Cardiac fibroblast (primary cell): ENCODE data around the gene NHSL2.

Experiments
- DNase-seq, 2 donors: peaks; one replicate each; pipeline versions ENCODE4 v3.0.0 to v3.0.0-alpha.2; 2010; ENCODE audit warnings: low read depth in 2 of 2
- H3K4me3 ChIP-seq, 2 donors: replicated peaks in 1 of 2; 1 replicate in 1 of 2; 2 replicates in 1 of 2; pipeline ENCODE4 v1.5.1; 2011; ENCODE audit warnings: low read depth in 2 of 2, low read length in 2 of 2, mild to moderate bottlenecking in 2 of 2, moderate library complexity in 1 of 2
- TF ChIP-seq, protein P1 (sequence below): IDR thresholded peaks from one replicate; pipeline ENCODE4 v1.5.1; 2011; ENCODE audit warnings: low read depth, mild to moderate bottlenecking, low read length, inconsistent platforms

NHSL2 gene

DNA sequence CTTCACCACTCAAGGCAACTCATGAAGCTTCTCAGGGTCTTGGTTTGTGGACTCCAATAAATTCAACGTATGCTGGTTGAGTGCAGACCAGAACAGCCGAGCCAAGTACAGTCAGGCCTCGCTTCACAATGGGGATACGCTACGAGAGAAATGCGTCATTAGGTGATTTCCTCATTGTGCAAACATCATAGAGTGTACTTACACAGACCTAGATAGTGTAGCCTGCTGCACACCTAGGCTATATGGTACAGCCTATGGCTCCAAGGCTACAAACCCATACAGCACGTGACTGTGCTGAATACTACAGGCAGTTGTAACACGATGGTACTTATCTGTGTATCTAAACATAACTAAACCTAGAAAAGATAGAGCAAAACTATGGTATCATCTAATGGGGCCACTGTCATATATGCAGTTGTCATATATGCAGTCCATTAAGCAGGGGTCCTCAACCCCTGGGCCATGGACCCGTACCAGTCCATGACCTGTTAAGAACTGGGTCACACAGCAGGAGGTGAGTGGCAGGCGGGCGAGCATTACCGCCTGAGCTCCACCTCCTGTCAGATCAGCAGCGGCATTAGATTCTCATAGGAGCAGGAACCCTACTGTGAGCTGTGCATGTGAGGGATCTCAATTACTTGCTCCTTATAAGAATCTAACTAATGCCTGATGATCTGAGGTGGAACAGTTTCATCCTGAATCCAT lies 189.6 kb downstream of the NHSL2 start:
- H3K4me3 ChIP-seq: no peak overlapping the region
- TF ChIP-seq, protein P1, sequence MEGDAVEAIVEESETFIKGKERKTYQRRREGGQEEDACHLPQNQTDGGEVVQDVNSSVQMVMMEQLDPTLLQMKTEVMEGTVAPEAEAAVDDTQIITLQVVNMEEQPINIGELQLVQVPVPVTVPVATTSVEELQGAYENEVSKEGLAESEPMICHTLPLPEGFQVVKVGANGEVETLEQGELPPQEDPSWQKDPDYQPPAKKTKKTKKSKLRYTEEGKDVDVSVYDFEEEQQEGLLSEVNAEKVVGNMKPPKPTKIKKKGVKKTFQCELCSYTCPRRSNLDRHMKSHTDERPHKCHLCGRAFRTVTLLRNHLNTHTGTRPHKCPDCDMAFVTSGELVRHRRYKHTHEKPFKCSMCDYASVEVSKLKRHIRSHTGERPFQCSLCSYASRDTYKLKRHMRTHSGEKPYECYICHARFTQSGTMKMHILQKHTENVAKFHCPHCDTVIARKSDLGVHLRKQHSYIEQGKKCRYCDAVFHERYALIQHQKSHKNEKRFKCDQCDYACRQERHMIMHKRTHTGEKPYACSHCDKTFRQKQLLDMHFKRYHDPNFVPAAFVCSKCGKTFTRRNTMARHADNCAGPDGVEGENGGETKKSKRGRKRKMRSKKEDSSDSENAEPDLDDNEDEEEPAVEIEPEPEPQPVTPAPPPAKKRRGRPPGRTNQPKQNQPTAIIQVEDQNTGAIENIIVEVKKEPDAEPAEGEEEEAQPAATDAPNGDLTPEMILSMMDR: no peak
- no peak for DNase-seq

DNA sequence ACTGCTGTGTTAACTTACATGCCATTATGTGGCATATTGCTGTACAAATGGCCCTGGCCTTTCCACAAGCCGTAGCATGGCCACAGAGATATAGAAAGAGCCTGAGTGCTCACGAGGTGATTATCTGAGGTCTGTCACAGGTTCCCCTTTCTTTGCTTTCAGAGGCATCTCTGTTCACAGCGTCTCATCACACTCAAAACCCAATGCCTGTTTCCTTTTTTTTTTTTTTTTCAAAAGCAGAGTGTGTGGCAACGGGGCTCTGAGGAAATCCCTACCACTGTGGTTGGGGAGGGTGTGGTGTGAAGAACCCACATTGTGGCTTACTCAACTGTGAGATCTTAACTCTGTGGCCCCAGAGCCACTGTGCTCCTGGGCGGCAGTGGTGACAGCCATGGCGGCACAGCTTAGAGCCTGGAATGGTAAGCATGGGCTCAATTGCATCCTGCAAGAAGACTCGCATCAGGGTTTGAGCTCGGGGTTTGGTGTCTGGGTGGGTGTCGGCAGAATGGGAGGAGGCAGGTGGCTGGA lies 190.2 kb downstream of the NHSL2 start:
- TF ChIP-seq, protein P1: no peak
- no peak overlapping the region for H3K4me3 ChIP-seq
- no peak for DNase-seq

DNA sequence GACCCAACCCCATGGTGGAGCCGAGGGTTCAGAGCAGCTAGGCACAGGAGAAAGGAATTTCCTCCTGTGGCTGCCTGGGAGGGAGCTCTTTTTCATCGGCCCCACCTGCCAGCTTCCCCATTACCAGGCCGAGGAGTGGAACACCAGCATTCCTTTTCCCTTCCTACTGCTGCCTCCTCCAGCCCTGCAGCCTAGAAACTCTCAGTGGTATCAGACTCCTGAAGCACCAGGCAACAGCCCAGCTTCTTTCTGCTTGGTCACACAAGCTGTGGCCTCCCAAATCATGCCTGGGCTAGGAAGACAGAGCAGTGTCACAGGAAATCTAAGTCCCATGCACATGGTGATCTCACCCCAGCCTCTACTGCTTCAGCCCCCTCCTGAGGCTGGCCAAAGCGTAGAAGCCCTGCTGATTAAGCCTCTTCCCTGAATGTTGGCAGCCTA lies 191.0 kb downstream of the NHSL2 start:
- DNase-seq: no peak
- TF ChIP-seq, protein P1: no peak
- H3K4me3 ChIP-seq: no peak overlapping the region

DNA sequence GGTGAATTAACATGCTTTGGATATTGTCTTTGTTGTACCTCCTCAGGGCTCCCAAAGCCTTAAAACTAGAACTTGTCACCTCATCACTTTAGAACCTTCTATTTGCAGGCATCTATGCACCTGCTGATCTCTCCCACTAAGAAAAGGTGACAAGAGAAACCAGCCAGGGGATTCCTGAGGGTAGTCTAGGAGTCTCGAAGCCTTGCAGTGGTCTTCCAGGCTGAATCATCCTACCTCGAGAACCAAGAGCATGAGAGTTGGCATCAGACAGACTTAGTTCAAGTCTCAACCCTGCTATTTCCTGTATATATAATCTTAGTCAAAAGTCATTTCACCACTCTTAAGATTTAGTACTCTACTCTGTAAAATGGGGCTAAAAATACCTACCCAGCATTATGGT lies 191.5 kb downstream of the NHSL2 start:
- no peak for DNase-seq
- H3K4me3 ChIP-seq: no peak overlapping the region

DNA sequence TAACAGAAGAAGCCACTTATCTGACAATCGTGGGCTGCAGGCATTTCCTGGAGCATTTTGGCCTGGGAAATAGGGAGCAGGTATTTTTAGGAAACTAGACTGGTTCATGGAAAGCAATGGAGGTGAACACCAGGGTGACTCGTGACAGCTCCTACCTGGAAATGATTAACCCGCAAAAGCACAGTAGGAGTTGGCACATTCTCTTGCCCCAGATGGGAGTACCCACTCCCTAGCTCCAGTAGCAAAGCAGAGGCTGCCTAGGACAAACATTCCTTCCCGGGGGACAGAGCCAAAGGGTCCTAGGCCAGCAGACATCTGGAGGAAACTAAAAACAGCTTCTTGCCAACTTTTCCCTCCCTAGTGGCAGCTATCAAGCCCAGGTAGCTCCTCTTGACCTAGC lies 192.1 kb downstream of the NHSL2 start:
- TF ChIP-seq, protein P1: no peak
- DNase-seq: no peak
- H3K4me3 ChIP-seq: no peak overlapping the region

More for the DNA sequence above, 191.5 kb downstream of the NHSL2 start:
- TF ChIP-seq, protein P1: no peak

DNA sequence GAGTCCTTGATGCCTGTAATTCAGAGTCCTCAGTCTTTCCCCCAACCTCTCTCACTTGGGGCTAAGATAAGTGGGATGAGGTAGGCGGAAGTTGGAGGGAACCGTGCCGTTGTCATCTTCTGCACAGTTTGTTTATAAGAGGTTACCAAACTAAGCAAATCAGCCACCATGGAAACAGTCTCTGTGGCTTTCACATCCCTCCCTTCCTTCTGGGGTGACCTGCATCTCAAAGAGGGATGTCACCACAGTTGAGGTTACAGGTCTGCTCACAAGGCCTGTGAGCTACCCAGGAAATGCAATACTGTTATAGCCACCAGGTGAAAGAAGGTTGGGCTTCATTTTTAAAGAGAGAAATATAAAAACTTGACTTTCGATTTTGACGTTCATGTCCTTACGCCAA lies 194.8 kb downstream of the NHSL2 start:
- DNase-seq: no peak
- TF ChIP-seq, protein P1: no peak
- H3K4me3 ChIP-seq: no peak overlapping the region
